SK-N-SH (cell line): ENCODE data around the gene MED27. TPM values are rescaled to one million over a fixed set of nuclear protein-coding genes. Genes with fewer than 3 reads are reported as not detected.

Experiments
- CTCF ChIA-PET: fragments of 300-600, 350-600 bp; formaldehyde crosslinking; extraction: SDS; loops from one replicate; lab custom pipeline; 2021; lab: Yijun Ruan, JAX
- POLR2A ChIA-PET: fragments of 350-600 bp; sonication (Branson Sonifier 250); formaldehyde crosslinking; extraction: SDS; loops from one replicate; lab custom pipeline; 2020; ENCODE audit warnings: antibody characterized with exemption, inconsistent platforms; lab: Yijun Ruan, JAX
- DNase-seq: peaks from one replicate; pipeline ENCODE4 v3.0.0; 2012
- H2AFZ ChIP-seq: fragments of 200-600 bp; sonication (generic); 2 replicates; pipeline ENCODE4 v1.8.1; 2016; ENCODE audit warnings: antibody characterized with exemption, mild to moderate bottlenecking, low read depth
- H3F3A ChIP-seq: fragments of 200-600 bp; sonication (generic); replicated peaks from 2 replicates; pipeline ENCODE3; 2016; ENCODE audit warnings: antibody characterized with exemption, mild to moderate bottlenecking; ENCODE audit not compliant: insufficient read depth
- H3K27ac ChIP-seq, 2 experiments: fragments of 200-500 bp in 1 of 2; fragments of 200-600 bp in 1 of 2; sonication (Bioruptor generic) in 1 of 2; sonication (generic), shearing (Covaris generic) in 1 of 2; 2 replicates each; pipeline versions ENCODE4 v1.5.1 to v1.6.1; 2014 to 2016; ENCODE audit warnings: low read depth in 2 of 2, inconsistent platforms in 1 of 2, low read length in 1 of 2, mild to moderate bottlenecking in 1 of 2, mixed read lengths in 1 of 2
- H3K27me3 ChIP-seq: fragments of 200-600 bp; sonication (generic), shearing (Covaris generic); 2 replicates; pipeline ENCODE4 v1.6.1; 2016; ENCODE audit warnings: mixed run types; ENCODE audit not compliant: insufficient read depth
- H3K36me3 ChIP-seq, 2 experiments: fragments of 200-500 bp in 1 of 2; fragments of 200-600 bp in 1 of 2; sonication (Bioruptor generic) in 1 of 2; sonication (generic) in 1 of 2; replicated peaks in 1 of 2; 2 replicates each; pipeline versions ENCODE3 to v1.5.1; 2014 to 2016; ENCODE audit warnings: low read length in 1 of 2, mild to moderate bottlenecking in 1 of 2; ENCODE audit not compliant: insufficient read depth in 2 of 2, control insufficient read depth in 1 of 2
- H3K4me1 ChIP-seq, 2 experiments: fragments of 200-500 bp in 1 of 2; fragments of 200-600 bp in 1 of 2; sonication (Bioruptor generic) in 1 of 2; sonication (generic), shearing (Covaris generic) in 1 of 2; 2 replicates each; pipeline versions ENCODE4 v1.5.1 to v1.6.1; 2014 to 2016; ENCODE audit warnings: low read depth in 1 of 2, low read length in 1 of 2, mixed run types in 1 of 2; ENCODE audit not compliant: insufficient read depth in 2 of 2, control insufficient read depth in 1 of 2
- H3K4me2 ChIP-seq: fragments of 200-600 bp; sonication (generic), shearing (Covaris generic); 2 replicates; pipeline ENCODE4 v1.6.1; 2017; ENCODE audit warnings: mixed run types
- H3K4me3 ChIP-seq, 2 experiments: fragments of 200-500 bp in 1 of 2; fragments of 200-600 bp in 1 of 2; sonication (Bioruptor generic) in 1 of 2; sonication (generic), shearing (Covaris generic) in 1 of 2; 2 replicates each; pipeline versions ENCODE4 v1.5.1 to v1.8.1; 2014 to 2016; ENCODE audit warnings: low read depth in 2 of 2, inconsistent platforms in 1 of 2, low read length in 1 of 2, mild to moderate bottlenecking in 1 of 2, mixed read lengths in 1 of 2, moderate library complexity in 1 of 2
- H3K79me2 ChIP-seq: fragments of 200-600 bp; sonication (generic); 2 replicates; pipeline ENCODE4 v1.8.1; 2017; ENCODE audit warnings: mild to moderate bottlenecking; ENCODE audit not compliant: insufficient read depth
- H3K9ac ChIP-seq: fragments of 200-600 bp; sonication (generic); 2 replicates; pipeline ENCODE4 v1.6.1; 2017; ENCODE audit warnings: mixed run types
- H3K9me2 ChIP-seq: fragments of 200-600 bp; sonication (generic); 2 replicates; pipeline ENCODE4 v1.6.1; 2017; ENCODE audit warnings: mixed run types
- H3K9me3 ChIP-seq: fragments of 200-600 bp; sonication (generic); 2 replicates; pipeline ENCODE4 v1.6.1; 2017; ENCODE audit warnings: mixed run types, mild to moderate bottlenecking, moderate library complexity
- H4K20me1 ChIP-seq: fragments of 200-600 bp; sonication (generic); 2 replicates; pipeline ENCODE4 v1.6.1; 2017; ENCODE audit warnings: mild to moderate bottlenecking, mixed run types; ENCODE audit not compliant: insufficient read depth
- CHD2 ChIP-seq: fragments of 150-350 bp; IDR thresholded peaks from 2 replicates; pipeline ENCODE4 v1.6.1; 2018; ENCODE audit warnings: low read length; ENCODE audit not compliant: partially characterized antibody
- CTCF ChIP-seq: fragments of 200-600 bp; sonication (generic); IDR thresholded peaks from 2 replicates; pipeline ENCODE4 v1.6.1; 2017; ENCODE audit warnings: antibody characterized with exemption, mild to moderate bottlenecking, moderate library complexity
- EP300 ChIP-seq, 2 experiments: IDR thresholded peaks; 2 replicates each; pipeline versions ENCODE4 v1.4.0 to v1.6.1; 2012; ENCODE audit warnings: borderline replicate concordance in 1 of 2, low read depth in 1 of 2, low read length in 1 of 2
- FOXM1 ChIP-seq: IDR thresholded peaks from 2 replicates; pipeline ENCODE4 v1.4.0; 2012; ENCODE audit warnings: low read depth, mild to moderate bottlenecking
- GATA2 ChIP-seq: sonication (generic); formaldehyde crosslinking; IDR thresholded peaks from 2 replicates; pipeline ENCODE4 v1.5.0; 2020; ENCODE audit warnings: mild to moderate bottlenecking, missing genetic modification reagents
- MEF2A ChIP-seq: IDR thresholded peaks from 2 replicates; pipeline ENCODE4 v1.4.0; 2012; ENCODE audit warnings: low read depth, borderline replicate concordance
- MXI1 ChIP-seq: IDR thresholded peaks from 2 replicates; pipeline ENCODE4 v1.6.1; 2012; ENCODE audit warnings: mild to moderate bottlenecking, low read depth, low read length, improper control_type of control experiment
- PBX3 ChIP-seq: IDR thresholded peaks from 2 replicates; pipeline ENCODE4; 2012
- POLR2AphosphoS5 ChIP-seq: IDR thresholded peaks from 2 replicates; pipeline ENCODE4 v1.6.1; 2012; ENCODE audit warnings: low read depth, low read length
- RAD21 ChIP-seq: IDR thresholded peaks from 2 replicates; pipeline ENCODE4 v1.6.1; 2012; ENCODE audit warnings: mild to moderate bottlenecking, low read length
- RCOR1 ChIP-seq: fragments of 150-350 bp; IDR thresholded peaks from 2 replicates; pipeline ENCODE4 v1.6.1; 2017; ENCODE audit warnings: antibody characterized with exemption, low read length
- SMC3 ChIP-seq: IDR thresholded peaks from 2 replicates; pipeline ENCODE4 v1.6.1; 2012; ENCODE audit warnings: low read depth, low read length, improper control_type of control experiment
- TAF1 ChIP-seq: IDR thresholded peaks from 2 replicates; pipeline ENCODE4 v1.6.1; 2012; ENCODE audit warnings: low read depth, mild to moderate bottlenecking, low read length, moderate library complexity, borderline replicate concordance
- TCF12 ChIP-seq: IDR thresholded peaks from 2 replicates; pipeline ENCODE4 v1.4.0; 2012
- USF2 ChIP-seq: fragments of 150-350 bp; IDR thresholded peaks from 2 replicates; pipeline ENCODE4 v1.6.1; 2017; ENCODE audit warnings: antibody characterized with exemption, low read length, low read depth, borderline replicate concordance
- YY1 ChIP-seq: IDR thresholded peaks from 2 replicates; pipeline ENCODE4 v1.4.0; 2012; ENCODE audit warnings: low read depth, mild to moderate bottlenecking
- WGBS: methylation state at CpG from one replicate; pipeline ENCODE4 v1.1.6; 2017; ENCODE audit warnings: low lambda C conversion rate; 5-methylcytosine and 5-hydroxymethylcytosine counted together
- polyA plus RNA-seq, 3 experiments: library from polyadenylated mRNA; depleted of rRNA; stranded (reverse); fragments of >200 nt; gene quantifications; 2 replicates each; pipeline ENCODE4 v1.2.3, GENCODE V29; 2012
- TF ChIP-seq, protein P1 (sequence below): IDR thresholded peaks from 2 replicates; pipeline ENCODE4 v1.4.0; 2012; ENCODE audit warnings: low read depth, borderline replicate concordance

Gene MED27
- polyA plus RNA-seq, 1 of the 3 experiments (the other 2 are of a cell fraction), result 35.0 TPM

- Histone ChIP-seq H3K27me3 (no peaks in the 10 kb centered on the region), H3K4me3 (no peak overlapping the region), H3F3A (no peaks in the 10 kb centered on the region), H3K9ac (no peak overlapping the region), H3K4me1 (no peaks in the 10 kb centered on the region; a peak in 1 of 4 replicates), H2AFZ (no peak overlapping the region), H3K9me2 (no peaks in the 10 kb centered on the region), H3K79me2 (no peaks in the 10 kb centered on the region), H3K36me3 (peaks cover 0 to 4% of the 10 kb centered on the region in 2 experiments), H3K4me2 (no peak overlapping the region), H3K9me3 (no peaks in the 10 kb centered on the region), H4K20me1 (peaks cover 17% of the 10 kb centered on the region; the same call in 1 of the 2 replicates), H3K27ac (no peak overlapping the region)
- over 99% methylated on average over 7 of the region's 7 CpGs for WGBS
- TF ChIP-seq POLR2AphosphoS5, result no peak
- no peak for TF ChIP-seq TAF1
- no peak for TF ChIP-seq RCOR1
- TF ChIP-seq FOXM1, result no peak
- no peak for TF ChIP-seq GATA2
- no peak for TF ChIP-seq RAD21
- TF ChIP-seq SMC3, result no peak
- no peak for TF ChIP-seq USF2
- TF ChIP-seq YY1, result no peak
- TF ChIP-seq EP300 (IDR thresholded peaks at IDR 0.05; ENCODE audit: borderline replicate concordance in 1 of 2, low read depth in 1 of 2, low read length in 1 of 2), result no peak
- TF ChIP-seq CTCF, result no peak
- TF ChIP-seq MXI1, result no peak
- TF ChIP-seq MEF2A, result no peak
- TF ChIP-seq TCF12, result no peak
- no peak for TF ChIP-seq CHD2
- no peak for TF ChIP-seq PBX3
- TF ChIP-seq, protein P1, sequence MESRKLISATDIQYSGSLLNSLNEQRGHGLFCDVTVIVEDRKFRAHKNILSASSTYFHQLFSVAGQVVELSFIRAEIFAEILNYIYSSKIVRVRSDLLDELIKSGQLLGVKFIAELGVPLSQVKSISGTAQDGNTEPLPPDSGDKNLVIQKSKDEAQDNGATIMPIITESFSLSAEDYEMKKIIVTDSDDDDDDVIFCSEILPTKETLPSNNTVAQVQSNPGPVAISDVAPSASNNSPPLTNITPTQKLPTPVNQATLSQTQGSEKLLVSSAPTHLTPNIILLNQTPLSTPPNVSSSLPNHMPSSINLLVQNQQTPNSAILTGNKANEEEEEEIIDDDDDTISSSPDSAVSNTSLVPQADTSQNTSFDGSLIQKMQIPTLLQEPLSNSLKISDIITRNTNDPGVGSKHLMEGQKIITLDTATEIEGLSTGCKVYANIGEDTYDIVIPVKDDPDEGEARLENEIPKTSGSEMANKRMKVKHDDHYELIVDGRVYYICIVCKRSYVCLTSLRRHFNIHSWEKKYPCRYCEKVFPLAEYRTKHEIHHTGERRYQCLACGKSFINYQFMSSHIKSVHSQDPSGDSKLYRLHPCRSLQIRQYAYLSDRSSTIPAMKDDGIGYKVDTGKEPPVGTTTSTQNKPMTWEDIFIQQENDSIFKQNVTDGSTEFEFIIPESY, result no peak
- CTCF ChIA-PET, result no interaction called here
- no peak for DNase-seq
- POLR2A ChIA-PET, result no interaction called here
Observed at GRCh38 chr9:131910572-131910971, 169.1 kb downstream of the MED27 start.
